SH-SY5Y (cell line): ENCODE measurements around the gene MAP3K4.

Experiments
- GATA2 ChIP-seq: IDR thresholded peaks from 2 replicates; pipeline ENCODE4 v1.6.1; 2011; ENCODE audit warnings: mild to moderate bottlenecking, low read depth, low read length
- GATA3 ChIP-seq: IDR thresholded peaks from 2 replicates; pipeline ENCODE4 v1.6.1; 2011; ENCODE audit warnings: low read depth, mild to moderate bottlenecking, low read length, moderate library complexity

- TF ChIP-seq GATA2 = no peak
- TF ChIP-seq GATA3 = no peak
Measured at GRCh38 chr6:161023316-161023715, 31.7 kb downstream of the MAP3K4 start.
